HepG2 (cell line): ENCODE measurements around the gene RAD54L. TPM values are rescaled to one million over a fixed set of nuclear protein-coding genes. Genes with fewer than 3 reads are reported as not detected.

Source experiments
- EZH2 ChIP-seq: conservative IDR thresholded peaks from 2 replicates; pipeline ENCODE4 v1.6.1; 2012; ENCODE audit warnings: mild to moderate bottlenecking, low read depth, low read length, moderate library complexity
- KAT2B ChIP-seq: fragments of 150-350 bp; IDR thresholded peaks from 2 replicates; pipeline ENCODE4 v1.6.1; 2014; ENCODE audit warnings: low read depth, low read length, borderline replicate concordance
- KAT8 ChIP-seq: IDR thresholded peaks from 2 replicates; pipeline ENCODE4 v1.6.1; 2016; ENCODE audit warnings: missing genetic modification reagents, missing compliant biosample characterization
- NCOA5 ChIP-seq: sonication (generic); formaldehyde crosslinking; IDR thresholded peaks from 2 replicates; pipeline ENCODE4 v1.4.0; 2020; ENCODE audit warnings: missing genetic modification reagents
- NFYC ChIP-seq: IDR thresholded peaks from 2 replicates; pipeline ENCODE4 v1.6.1; 2016; ENCODE audit warnings: missing genetic modification reagents, missing compliant biosample characterization
- PHB2 ChIP-seq: fragments of 450-650 bp; IDR thresholded peaks from 2 replicates; pipeline ENCODE4 v1.6.1; 2018; ENCODE audit not compliant: partially characterized antibody
- SAP130 ChIP-seq: IDR thresholded peaks from 2 replicates; pipeline ENCODE4 v1.6.1; 2016; ENCODE audit warnings: low read depth
- TBX2 ChIP-seq: sonication (generic); formaldehyde crosslinking; IDR thresholded peaks from 2 replicates; pipeline ENCODE4 v1.5.0; 2020; ENCODE audit warnings: missing genetic modification reagents, mild to moderate bottlenecking, borderline replicate concordance
- TEAD3 ChIP-seq: optimal IDR thresholded peaks from 2 replicates; pipeline ENCODE3; 2016; ENCODE audit warnings: borderline replicate concordance
- ZFAT ChIP-seq: sonication (generic); formaldehyde crosslinking; conservative IDR thresholded peaks from 2 replicates; pipeline ENCODE4 v1.8.1; 2023; ENCODE audit warnings: missing genetic modification reagents, inconsistent platforms
- ZKSCAN8 ChIP-seq: IDR thresholded peaks from 2 replicates; pipeline ENCODE4 v1.6.1; 2016; ENCODE audit warnings: borderline replicate concordance, missing genetic modification reagents, missing compliant biosample characterization
- ZNF335 ChIP-seq: sonication (generic); formaldehyde crosslinking; IDR thresholded peaks from 2 replicates; pipeline ENCODE4 v1.4.0; 2020; ENCODE audit warnings: missing genetic modification reagents
- ZNF724P ChIP-seq: sonication (generic); formaldehyde crosslinking; IDR thresholded peaks from 2 replicates; pipeline ENCODE4 v1.8.0; 2022; ENCODE audit warnings: missing genetic modification reagents, borderline replicate concordance
- ZSCAN12 ChIP-seq: sonication (generic); formaldehyde crosslinking; IDR thresholded peaks from 2 replicates; pipeline ENCODE4 v1.9.0; 2021; ENCODE audit warnings: mild to moderate bottlenecking, missing genetic modification reagents
- polyA plus RNA-seq, 8 experiments: library from polyadenylated mRNA; depleted of rRNA in 3 of 8; stranded (reverse) in 7 of 8; unstranded in 1 of 8; fragments of >200 nt; fragmentation: Illumina TruSeq in 4 of 8; extraction: Trizol in 4 of 8; gene quantifications; 2 replicates each; pipeline versions ENCODE4 v1.2.1 to v1.2.3, GENCODE V29; 2011 to 2016; ENCODE audit warnings: low read depth in 4 of 8, missing spikeins in 1 of 8, mixed read lengths in 1 of 8; ENCODE audit not compliant: insufficient read depth in 1 of 8
- total RNA-seq, 5 experiments: library from RNA; depleted of rRNA; stranded (reverse); fragments of >200 nt; fragmentation: Illumina TruSeq; extraction: Trizol; gene quantifications; 2 replicates each; pipeline ENCODE4 v1.2.3, GENCODE V29; 2016; ENCODE audit warnings: low read depth in 1 of 5
- TF ChIP-seq, protein P1 (sequence below): sonication (generic); formaldehyde crosslinking; IDR thresholded peaks from 2 replicates; pipeline ENCODE4 v1.8.0; 2023; ENCODE audit warnings: mild to moderate bottlenecking, missing genetic modification reagents
- TF ChIP-seq, protein P2 (sequence below): sonication (generic); formaldehyde crosslinking; IDR thresholded peaks from 2 replicates; pipeline ENCODE4 v1.5.0; 2020; ENCODE audit warnings: mild to moderate bottlenecking, missing genetic modification reagents
- TF ChIP-seq, protein P3 (sequence below), 2 experiments: fragments of 450-650 bp in 1 of 2; sonication (generic) in 1 of 2; formaldehyde crosslinking; IDR thresholded peaks; 2 replicates each; pipeline versions ENCODE4 v1.5.0 to v1.8.0; 2020 to 2022; ENCODE audit warnings: mild to moderate bottlenecking in 1 of 2, missing genetic modification reagents in 1 of 2
- TF ChIP-seq, protein P4 (sequence below): sonication (generic); formaldehyde crosslinking; IDR thresholded peaks from 2 replicates; pipeline ENCODE4 v1.8.0; 2022; ENCODE audit warnings: missing genetic modification reagents, mild to moderate bottlenecking, borderline replicate concordance
- TF ChIP-seq, protein P5 (sequence below): sonication (generic); formaldehyde crosslinking; conservative IDR thresholded peaks from 2 replicates; pipeline ENCODE4 v1.8.1; 2023; ENCODE audit warnings: missing genetic modification reagents
- TF ChIP-seq, protein P6 (sequence below): sonication (generic); formaldehyde crosslinking; IDR thresholded peaks from 2 replicates; pipeline ENCODE4 v1.5.1; 2020; ENCODE audit warnings: missing genetic modification reagents, mild to moderate bottlenecking, borderline replicate concordance

RAD54L gene
- total and polyA plus RNA-seq, 2 of the 13 experiments (the other 11 are each of a cell fraction or from before 2014, with no cell fraction given) = 10.2 to 30.0 TPM

DNA sequence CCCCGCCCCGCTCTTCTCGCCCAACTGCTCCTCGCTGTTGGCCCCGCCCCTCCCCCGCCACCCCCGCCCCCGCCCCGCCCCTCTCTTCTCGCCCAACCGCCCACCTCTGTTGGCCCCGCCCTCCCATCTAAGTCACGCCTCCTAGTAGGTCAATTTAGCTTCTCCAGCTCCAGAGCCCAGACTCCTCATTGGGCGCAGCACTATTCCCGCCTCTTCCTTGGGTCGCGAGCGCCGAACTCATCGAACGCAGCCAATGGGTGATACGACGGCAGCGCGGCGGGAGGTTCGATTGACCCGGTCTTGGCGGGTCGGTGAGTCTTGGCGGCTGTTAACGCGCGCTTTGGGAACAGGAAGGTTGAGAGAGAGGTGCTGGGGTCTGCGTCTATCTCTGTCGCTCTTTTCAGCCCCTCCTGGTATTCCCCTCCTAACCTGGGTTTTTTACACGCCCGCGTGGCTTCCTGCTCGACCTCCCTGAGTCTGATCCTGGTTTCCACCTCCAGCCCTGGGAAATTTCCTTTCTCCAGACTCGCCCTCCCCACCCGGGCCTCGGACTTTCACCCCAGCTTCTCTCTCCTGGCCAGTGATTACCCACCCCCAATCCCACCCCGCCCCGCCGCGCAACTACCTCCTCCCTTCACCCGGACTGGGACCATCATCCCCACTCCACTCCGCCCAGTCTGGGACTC, at the start of gene RAD54L (continued):
- TF ChIP-seq, protein P1, sequence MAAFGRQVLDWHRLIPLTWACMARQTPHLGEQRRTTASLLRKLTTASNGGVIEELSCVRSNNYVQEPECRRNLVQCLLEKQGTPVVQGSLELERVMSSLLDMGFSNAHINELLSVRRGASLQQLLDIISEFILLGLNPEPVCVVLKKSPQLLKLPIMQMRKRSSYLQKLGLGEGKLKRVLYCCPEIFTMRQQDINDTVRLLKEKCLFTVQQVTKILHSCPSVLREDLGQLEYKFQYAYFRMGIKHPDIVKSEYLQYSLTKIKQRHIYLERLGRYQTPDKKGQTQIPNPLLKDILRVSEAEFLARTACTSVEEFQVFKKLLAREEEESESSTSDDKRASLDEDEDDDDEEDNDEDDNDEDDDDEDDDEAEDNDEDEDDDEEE (CRISPR knock-in tag) = no peak
- no peak for TF ChIP-seq NCOA5 (CRISPR knock-in tag)
- TF ChIP-seq, protein P2, sequence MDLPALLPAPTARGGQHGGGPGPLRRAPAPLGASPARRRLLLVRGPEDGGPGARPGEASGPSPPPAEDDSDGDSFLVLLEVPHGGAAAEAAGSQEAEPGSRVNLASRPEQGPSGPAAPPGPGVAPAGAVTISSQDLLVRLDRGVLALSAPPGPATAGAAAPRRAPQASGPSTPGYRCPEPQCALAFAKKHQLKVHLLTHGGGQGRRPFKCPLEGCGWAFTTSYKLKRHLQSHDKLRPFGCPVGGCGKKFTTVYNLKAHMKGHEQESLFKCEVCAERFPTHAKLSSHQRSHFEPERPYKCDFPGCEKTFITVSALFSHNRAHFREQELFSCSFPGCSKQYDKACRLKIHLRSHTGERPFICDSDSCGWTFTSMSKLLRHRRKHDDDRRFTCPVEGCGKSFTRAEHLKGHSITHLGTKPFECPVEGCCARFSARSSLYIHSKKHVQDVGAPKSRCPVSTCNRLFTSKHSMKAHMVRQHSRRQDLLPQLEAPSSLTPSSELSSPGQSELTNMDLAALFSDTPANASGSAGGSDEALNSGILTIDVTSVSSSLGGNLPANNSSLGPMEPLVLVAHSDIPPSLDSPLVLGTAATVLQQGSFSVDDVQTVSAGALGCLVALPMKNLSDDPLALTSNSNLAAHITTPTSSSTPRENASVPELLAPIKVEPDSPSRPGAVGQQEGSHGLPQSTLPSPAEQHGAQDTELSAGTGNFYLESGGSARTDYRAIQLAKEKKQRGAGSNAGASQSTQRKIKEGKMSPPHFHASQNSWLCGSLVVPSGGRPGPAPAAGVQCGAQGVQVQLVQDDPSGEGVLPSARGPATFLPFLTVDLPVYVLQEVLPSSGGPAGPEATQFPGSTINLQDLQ (CRISPR knock-in tag) = no peak
- TF ChIP-seq, protein P3, sequence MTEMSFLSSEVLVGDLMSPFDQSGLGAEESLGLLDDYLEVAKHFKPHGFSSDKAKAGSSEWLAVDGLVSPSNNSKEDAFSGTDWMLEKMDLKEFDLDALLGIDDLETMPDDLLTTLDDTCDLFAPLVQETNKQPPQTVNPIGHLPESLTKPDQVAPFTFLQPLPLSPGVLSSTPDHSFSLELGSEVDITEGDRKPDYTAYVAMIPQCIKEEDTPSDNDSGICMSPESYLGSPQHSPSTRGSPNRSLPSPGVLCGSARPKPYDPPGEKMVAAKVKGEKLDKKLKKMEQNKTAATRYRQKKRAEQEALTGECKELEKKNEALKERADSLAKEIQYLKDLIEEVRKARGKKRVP (CRISPR knock-in tag; IDR thresholded peaks at IDR 0.05) = peak in 1 of 2 experiments; percentile 77; a peak in 1 of 4 replicates
- peak; percentile 100 for TF ChIP-seq SAP130 (CRISPR knock-in tag)
- TF ChIP-seq EZH2 = no peak
- TF ChIP-seq ZNF724P (CRISPR knock-in tag) = peak; percentile 77; the same call in 1 of the 2 replicates
- TF ChIP-seq PHB2 = no peak
- peak; percentile 79; the same call in 1 of the 2 replicates for TF ChIP-seq KAT8 (CRISPR knock-in tag)
- TF ChIP-seq ZSCAN12 (CRISPR knock-in tag) = no peak
- TF ChIP-seq TEAD3 (CRISPR knock-in tag) = peak; percentile 32
- TF ChIP-seq, protein P4, sequence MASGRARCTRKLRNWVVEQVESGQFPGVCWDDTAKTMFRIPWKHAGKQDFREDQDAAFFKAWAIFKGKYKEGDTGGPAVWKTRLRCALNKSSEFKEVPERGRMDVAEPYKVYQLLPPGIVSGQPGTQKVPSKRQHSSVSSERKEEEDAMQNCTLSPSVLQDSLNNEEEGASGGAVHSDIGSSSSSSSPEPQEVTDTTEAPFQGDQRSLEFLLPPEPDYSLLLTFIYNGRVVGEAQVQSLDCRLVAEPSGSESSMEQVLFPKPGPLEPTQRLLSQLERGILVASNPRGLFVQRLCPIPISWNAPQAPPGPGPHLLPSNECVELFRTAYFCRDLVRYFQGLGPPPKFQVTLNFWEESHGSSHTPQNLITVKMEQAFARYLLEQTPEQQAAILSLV (CRISPR knock-in tag) = no peak
- no peak for TF ChIP-seq ZNF335 (CRISPR knock-in tag)
- no peak for TF ChIP-seq KAT2B
- no peak for TF ChIP-seq TBX2 (CRISPR knock-in tag)
- TF ChIP-seq, protein P5, sequence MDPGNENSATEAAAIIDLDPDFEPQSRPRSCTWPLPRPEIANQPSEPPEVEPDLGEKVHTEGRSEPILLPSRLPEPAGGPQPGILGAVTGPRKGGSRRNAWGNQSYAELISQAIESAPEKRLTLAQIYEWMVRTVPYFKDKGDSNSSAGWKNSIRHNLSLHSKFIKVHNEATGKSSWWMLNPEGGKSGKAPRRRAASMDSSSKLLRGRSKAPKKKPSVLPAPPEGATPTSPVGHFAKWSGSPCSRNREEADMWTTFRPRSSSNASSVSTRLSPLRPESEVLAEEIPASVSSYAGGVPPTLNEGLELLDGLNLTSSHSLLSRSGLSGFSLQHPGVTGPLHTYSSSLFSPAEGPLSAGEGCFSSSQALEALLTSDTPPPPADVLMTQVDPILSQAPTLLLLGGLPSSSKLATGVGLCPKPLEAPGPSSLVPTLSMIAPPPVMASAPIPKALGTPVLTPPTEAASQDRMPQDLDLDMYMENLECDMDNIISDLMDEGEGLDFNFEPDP (CRISPR knock-in tag) = no peak
- TF ChIP-seq ZKSCAN8 (CRISPR knock-in tag) = 0 out of 2 replicates have a peak, but pooled peaks have one; percentile 43
- no peak for TF ChIP-seq ZFAT (CRISPR knock-in tag)
- peak; percentile 98 for TF ChIP-seq NFYC (CRISPR knock-in tag)
- TF ChIP-seq, protein P6, sequence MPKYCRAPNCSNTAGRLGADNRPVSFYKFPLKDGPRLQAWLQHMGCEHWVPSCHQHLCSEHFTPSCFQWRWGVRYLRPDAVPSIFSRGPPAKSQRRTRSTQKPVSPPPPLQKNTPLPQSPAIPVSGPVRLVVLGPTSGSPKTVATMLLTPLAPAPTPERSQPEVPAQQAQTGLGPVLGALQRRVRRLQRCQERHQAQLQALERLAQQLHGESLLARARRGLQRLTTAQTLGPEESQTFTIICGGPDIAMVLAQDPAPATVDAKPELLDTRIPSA = no peak
